GM12892 (cell line): ENCODE measurements around the gene SRMS.

Experiments
- POLR2A ChIP-seq: IDR thresholded peaks from 2 replicates; pipeline ENCODE4 v1.6.1; 2011; ENCODE audit warnings: low read depth, low read length, control low read depth
- TAF1 ChIP-seq: IDR thresholded peaks from 2 replicates; pipeline ENCODE4 v1.6.1; 2011; ENCODE audit warnings: low read depth, mild to moderate bottlenecking, control low read depth, low read length, borderline replicate concordance

DNA sequence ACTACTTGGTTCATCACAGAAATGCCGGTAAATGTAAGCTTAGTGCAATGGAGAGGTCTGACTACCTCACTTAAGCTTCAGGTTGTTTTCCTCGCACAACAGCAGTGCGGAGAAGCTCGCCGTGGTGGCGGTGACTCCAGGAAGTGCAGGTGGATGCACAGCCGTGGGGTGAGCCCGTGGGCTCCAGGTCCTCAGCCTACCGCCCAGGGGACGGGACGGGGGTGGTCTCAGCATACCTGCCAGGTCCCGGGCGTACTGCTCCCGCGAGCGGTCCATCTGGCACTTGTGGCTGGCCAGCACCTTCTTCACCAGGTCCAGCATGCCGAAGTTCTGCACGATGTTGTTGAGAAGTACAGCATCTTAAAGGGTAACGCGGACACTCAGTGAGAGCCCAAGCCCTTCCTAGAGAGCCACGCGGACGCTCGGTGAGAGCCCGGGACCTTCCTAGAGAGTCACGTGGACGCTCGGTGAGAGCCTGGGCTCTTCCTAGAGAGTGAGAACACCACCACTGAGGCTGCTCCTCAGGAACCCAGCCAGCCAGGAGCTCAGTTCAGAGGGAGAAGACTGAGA is 44.3 kb upstream of the SRMS start:
- TF ChIP-seq POLR2A, result no peak
- no peak for TF ChIP-seq TAF1
